Transverse colon (tissue), 4 donors: ENCODE results near the gene GOLIM4.

ENCODE experiments used
- CTCF ChIP-seq, 5 experiments: fragments of 200-600 bp in 3 of 5; fragments of 450-650 bp in 2 of 5; sonication (generic) in 3 of 5; IDR thresholded peaks; 1 replicate in 2 of 5; 2 replicates in 3 of 5; pipeline ENCODE4 v1.5.1; 2016 to 2017; ENCODE audit warnings: antibody characterized with exemption in 5 of 5, inconsistent platforms in 3 of 5, mild to moderate bottlenecking in 2 of 5, moderate library complexity in 1 of 5
- EP300 ChIP-seq: sonication (generic); formaldehyde crosslinking; IDR thresholded peaks from one replicate; pipeline ENCODE4 v1.6.1; 2017; ENCODE audit warnings: antibody characterized with exemption, low read depth
- POLR2A ChIP-seq: fragments of 450-650 bp; IDR thresholded peaks from one replicate; pipeline ENCODE4 v1.6.1; 2016; ENCODE audit warnings: antibody characterized with exemption, mild to moderate bottlenecking, moderate library complexity
- POLR2AphosphoS5 ChIP-seq, 3 donors: sonication (generic); formaldehyde crosslinking; IDR thresholded peaks; one replicate each; pipeline ENCODE4 v1.6.1; 2016; ENCODE audit warnings: antibody characterized with exemption in 3 of 3

GRCh38 chr3:168021737-168022450 is 73.8 kb downstream of the GOLIM4 start:
- TF ChIP-seq POLR2AphosphoS5 (IDR thresholded peaks at IDR 0.05) = no peak
- no peak for TF ChIP-seq EP300
- no peak for TF ChIP-seq CTCF (IDR thresholded peaks at IDR 0.05)
- TF ChIP-seq POLR2A = no peak
